Keratinocyte (primary cell): Measurements from ENCODE around the gene ZBTB43. TPM values are rescaled to one million over a fixed set of nuclear protein-coding genes. Genes with fewer than 3 reads are reported as not detected.

Experiments
- DNase-seq: peaks from one replicate; pipeline ENCODE4 v3.0.0-alpha.2; 2011; ENCODE audit warnings: low read depth, missing footprints, low spot score
- FAIRE-seq: peaks from 2 replicates; lab custom pipeline; 2011; peaks lifted over from hg19 to GRCh38; lab: Jason Lieb, UNC
- H2AFZ ChIP-seq: 2 replicates; pipeline ENCODE4 v1.6.0; 2012; ENCODE audit warnings: low read length, control low read depth, inconsistent platforms; ENCODE audit not compliant: control insufficient read depth
- H3K27ac ChIP-seq: 2 replicates; pipeline ENCODE4 v1.5.1; 2011; ENCODE audit warnings: low read length; ENCODE audit not compliant: control insufficient read depth, insufficient read depth
- H3K27me3 ChIP-seq: 3 replicates; pipeline ENCODE4 v1.6.0; 2011; ENCODE audit warnings: low read length; ENCODE audit not compliant: control insufficient read depth, insufficient read depth; ENCODE audit errors: extremely low read depth
- H3K36me3 ChIP-seq, 2 experiments: 2 replicates in 1 of 2; 3 replicates in 1 of 2; pipeline ENCODE4 v1.5.1; 2011; ENCODE audit warnings: low read length in 2 of 2, mild to moderate bottlenecking in 1 of 2; ENCODE audit not compliant: control insufficient read depth in 2 of 2, insufficient read depth in 2 of 2; ENCODE audit errors: extremely low read depth in 1 of 2
- H3K4me1 ChIP-seq: 3 replicates; pipeline ENCODE4 v1.5.1; 2011; ENCODE audit warnings: low read length; ENCODE audit not compliant: control insufficient read depth, insufficient read depth; ENCODE audit errors: extremely low read depth
- H3K4me2 ChIP-seq: 3 replicates; pipeline ENCODE4 v1.6.0; 2011; ENCODE audit warnings: low read depth, low read length; ENCODE audit not compliant: control insufficient read depth, insufficient read depth; ENCODE audit errors: extremely low read depth
- H3K4me3 ChIP-seq, 3 experiments: fragments of 200-600 bp in 1 of 3; sonication (generic) in 1 of 3; 2 replicates in 2 of 3; 3 replicates in 1 of 3; pipeline ENCODE4 v1.5.1; 2011 to 2016; ENCODE audit warnings: low read length in 3 of 3, mild to moderate bottlenecking in 3 of 3, control low read depth in 2 of 3, inconsistent platforms in 1 of 3, low read depth in 1 of 3, mixed read lengths in 1 of 3, mixed run types in 1 of 3, moderate library complexity in 1 of 3; ENCODE audit not compliant: control insufficient read depth in 2 of 3, insufficient read depth in 2 of 3; ENCODE audit errors: extremely low read depth in 1 of 3
- H3K79me2 ChIP-seq: 2 replicates; pipeline ENCODE4 v1.6.0; 2012; ENCODE audit warnings: low read length; ENCODE audit not compliant: control insufficient read depth, insufficient read depth
- H3K9ac ChIP-seq: 3 replicates; pipeline ENCODE4 v1.6.0; 2011; ENCODE audit warnings: low read length; ENCODE audit not compliant: control insufficient read depth, insufficient read depth; ENCODE audit errors: extremely low read depth
- H3K9me1 ChIP-seq: 3 replicates; pipeline ENCODE4 v1.6.0; 2011; ENCODE audit warnings: low read length; ENCODE audit not compliant: control insufficient read depth, insufficient read depth; ENCODE audit errors: extremely low read depth
- H3K9me3 ChIP-seq: 2 replicates; pipeline ENCODE4 v1.5.1; 2012; ENCODE audit warnings: low read depth, low read length; ENCODE audit not compliant: control insufficient read depth
- H4K20me1 ChIP-seq: 3 replicates; pipeline ENCODE4 v1.6.0; 2011; ENCODE audit warnings: low read length; ENCODE audit not compliant: control insufficient read depth, insufficient read depth; ENCODE audit errors: extremely low read depth
- CTCF ChIP-seq, 3 experiments: IDR thresholded peaks in 1 of 3; conservative IDR thresholded peaks in 1 of 3; optimal IDR thresholded peaks in 1 of 3; 2 replicates in 2 of 3; 3 replicates in 1 of 3; pipeline versions ENCODE3 to v1.5.1; 2011; ENCODE audit warnings: low read length in 3 of 3, mild to moderate bottlenecking in 3 of 3, moderate library complexity in 2 of 3, control low read depth in 1 of 3, inconsistent platforms in 1 of 3; ENCODE audit not compliant: insufficient read depth in 2 of 3; ENCODE audit errors: extremely low read depth in 1 of 3
- EZH2 ChIP-seq: IDR thresholded peaks from one replicate; pipeline ENCODE4 v1.6.1; 2012; ENCODE audit warnings: inconsistent platforms, mild to moderate bottlenecking, low read length, moderate library complexity
- dilution Hi-C: fragments of 300-500 bp; cut with MboI; formaldehyde crosslinking; loops from one replicate; pipeline ENCODE4 v1.7.0; 2020; ENCODE audit warnings: low sequenced_read_pairs; ENCODE audit not compliant: extremely low pct_ligation_motif_present
- polyA plus RNA-seq, 5 experiments: library from polyadenylated mRNA; depleted of rRNA in 3 of 5; stranded (reverse) in 3 of 5; stranded (forward) in 1 of 5; unstranded in 1 of 5; fragments of >200 nt; gene quantifications; 1 replicate in 1 of 5; 2 replicates in 3 of 5; 3 replicates in 1 of 5; pipeline versions ENCODE4 v1.2.1 to v1.2.3, GENCODE V29; 2011 to 2012; ENCODE audit warnings: missing spikeins in 2 of 5, low read depth in 1 of 5, low replicate concordance in 1 of 5

The ZBTB43 gene
- polyA plus RNA-seq, 1 donor (not counting 4 experiments of a cell fraction or from before 2014, with no cell fraction given) = 24.3 TPM

- Histone ChIP-seq H3K27ac (peak overlapping the region; percentile 94), H3K4me1 (peaks cover 49% of the 10 kb centered on the region)
- no peak for FAIRE-seq
Measured at GRCh38 chr9:126790561-126790960, 14.3 kb upstream of the ZBTB43 start.

GRCh38 chr9:126791406-126792230 is 13.2 kb upstream of the ZBTB43 start:
- Histone ChIP-seq H3K36me3 (no peaks in the 10 kb centered on the region), H3K4me1 (peaks cover 49% of the 10 kb centered on the region), H2AFZ (peak overlapping the region; percentile 6), H3K9me3 (no peaks in the 10 kb centered on the region), H3K4me3 (no peak overlapping the region), H4K20me1 (no peaks in the 10 kb centered on the region), H3K9ac (peak overlapping the region; percentile 77), H3K27ac (peak overlapping the region; percentile 94), H3K79me2 (no peaks in the 10 kb centered on the region), H3K27me3 (no peaks in the 10 kb centered on the region), H3K9me1 (no peaks in the 10 kb centered on the region), H3K4me2 (peak overlapping the region; percentile 59)
- FAIRE-seq = peak; percentile 99
- dilution Hi-C loops = no loop called here
- TF ChIP-seq EZH2 (no peak), CTCF (optimal IDR thresholded peaks at IDR 0.05 in 1 of 3, IDR thresholded peaks at IDR 0.05 in 1 of 3, conservative IDR thresholded peaks at IDR 0.05 in 1 of 3; ENCODE audit: extremely low read depth in 1 of 3, insufficient read depth in 2 of 3, low read length in 3 of 3) (no peak)
- peak; percentile 78 for DNase-seq

More at GRCh38 chr9:126790561-126790960, 14.3 kb upstream of the ZBTB43 start:
- no peak for DNase-seq
- Histone ChIP-seq H2AFZ (no peak overlapping the region), H3K36me3 (no peaks in the 10 kb centered on the region), H3K4me3 (no peak overlapping the region), H3K79me2 (no peaks in the 10 kb centered on the region), H3K9me3 (no peaks in the 10 kb centered on the region), H3K9me1 (no peaks in the 10 kb centered on the region), H3K27me3 (no peaks in the 10 kb centered on the region), H3K9ac (no peak overlapping the region), H4K20me1 (no peaks in the 10 kb centered on the region), H3K4me2 (no peak overlapping the region)
- dilution Hi-C loops = no loop called here
- TF ChIP-seq CTCF (optimal IDR thresholded peaks at IDR 0.05 in 1 of 3, IDR thresholded peaks at IDR 0.05 in 1 of 3, conservative IDR thresholded peaks at IDR 0.05 in 1 of 3; ENCODE audit: extremely low read depth in 1 of 3, insufficient read depth in 2 of 3, low read length in 3 of 3) = no peak
